K562 (cell line): ENCODE measurements around the gene HES5. TPM values are rescaled to one million over a fixed set of nuclear protein-coding genes. Genes with fewer than 3 reads are reported as not detected.
A peak's percentile ranks its signal among the peaks of the same experiment; 100 is the strongest.
"Not testable (repeated sequence)": the region's sequence is repeated elsewhere in the genome, so short reads cannot be mapped to it uniquely, and the experiment has no call there.

ENCODE experiments used
- ATAC-seq: fragments of 200-7000 bp; cut with Tn5 transposase; 3 replicates; pipeline ENCODE4 v1.9.1; 2020; ENCODE audit warnings: moderate library complexity
- BruUV-seq: library from RNA; stranded (reverse); fragments of 400-500 nt; replicated peaks from 2 replicates; lab custom pipeline; 2021; lab: Mats Ljungman, UMichigan
- CTCF ChIA-PET: fragments of 300-600 bp; formaldehyde crosslinking; extraction: SDS; loops from one replicate; lab custom pipeline; 2021; ENCODE audit warnings: low intra/inter-chr PET ratio; lab: Yijun Ruan, JAX
- POLR2A ChIA-PET: fragments of 300-600, 350-650 bp; sonication (Branson Sonifier 250); formaldehyde crosslinking; extraction: SDS; loops from one replicate; lab custom pipeline; 2021; ENCODE audit warnings: antibody characterized with exemption, inconsistent platforms; lab: Yijun Ruan, JAX
- DNase-seq, 4 experiments: peaks; one replicate each; pipeline versions ENCODE4 v3.0.0 to v3.0.0-alpha.2; 2011 to 2018; ENCODE audit warnings: low spot score in 3 of 4, mixed read lengths in 3 of 4; ENCODE audit errors: extremely low read depth in 1 of 4
- FAIRE-seq: peaks from 2 replicates; lab custom pipeline; 2011; peaks lifted over from hg19 to GRCh38; lab: Jason Lieb, UNC
- H2AFZ ChIP-seq: 2 replicates; pipeline ENCODE4 v1.6.0; 2011; ENCODE audit warnings: low read depth, low read length, control low read depth, inconsistent platforms
- H3K27ac ChIP-seq: fragments of 200-600 bp; 3 replicates; pipeline ENCODE4 v1.8.0; 2011; ENCODE audit warnings: low read depth, mild to moderate bottlenecking, control low read depth, inconsistent platforms, low read length, moderate library complexity, mixed read lengths; ENCODE audit errors: extremely low read depth
- H3K27me3 ChIP-seq, 2 experiments: fragments of 300-600 bp in 1 of 2; 2 replicates in 1 of 2; 3 replicates in 1 of 2; pipeline versions ENCODE4 v1.6.0 to v1.8.0; 2011; ENCODE audit warnings: inconsistent platforms in 2 of 2, low read length in 2 of 2, mild to moderate bottlenecking in 1 of 2, mixed read lengths in 1 of 2, moderate library complexity in 1 of 2; ENCODE audit not compliant: control insufficient read depth in 2 of 2, insufficient read depth in 2 of 2
- H3K36me3 ChIP-seq: fragments of 300-600 bp; 3 replicates; pipeline ENCODE4 v1.8.0; 2011; ENCODE audit warnings: mild to moderate bottlenecking, low read length, inconsistent platforms; ENCODE audit not compliant: control insufficient read depth, insufficient read depth
- H3K4me1 ChIP-seq, 2 experiments: fragments of 200-600 bp in 1 of 2; replicated peaks in 1 of 2; 2 replicates in 1 of 2; 3 replicates in 1 of 2; pipeline versions ENCODE4 v1.5.1 to v1.8.0; 2011; ENCODE audit warnings: inconsistent platforms in 2 of 2, low read length in 2 of 2, mild to moderate bottlenecking in 1 of 2, mixed read lengths in 1 of 2, moderate library complexity in 1 of 2; ENCODE audit not compliant: control insufficient read depth in 2 of 2, insufficient read depth in 2 of 2
- H3K4me2 ChIP-seq: 2 replicates; pipeline ENCODE4 v1.6.1; 2011; ENCODE audit warnings: low read length, control low read depth, inconsistent platforms, mixed read lengths; ENCODE audit not compliant: insufficient read depth
- H3K4me3 ChIP-seq: fragments of 200-600 bp; sonication (generic), shearing (Covaris generic); 2 replicates; pipeline ENCODE4 v1.5.1; 2016; ENCODE audit warnings: control low read depth, inconsistent platforms
- H3K79me2 ChIP-seq: fragments of 200-600 bp; 3 replicates; pipeline ENCODE4 v1.8.0; 2011; ENCODE audit warnings: low read length, inconsistent platforms; ENCODE audit not compliant: control insufficient read depth, insufficient read depth
- H3K9ac ChIP-seq, 2 experiments: 2 replicates each; pipeline versions ENCODE4 v1.6.0 to v1.6.1; 2011; ENCODE audit warnings: low read depth in 2 of 2, low read length in 2 of 2, control low read depth in 1 of 2, inconsistent platforms in 1 of 2, mild to moderate bottlenecking in 1 of 2, mixed read lengths in 1 of 2; ENCODE audit not compliant: insufficient read depth in 1 of 2
- H3K9me1 ChIP-seq: one replicate; pipeline ENCODE4 v1.6.0; 2011; ENCODE audit warnings: inconsistent platforms, mild to moderate bottlenecking, low read length, moderate library complexity; ENCODE audit not compliant: control insufficient read depth, insufficient read depth
- H3K9me3 ChIP-seq: replicated peaks from 2 replicates; pipeline ENCODE4 v1.5.1; 2011; ENCODE audit warnings: low read depth, low read length, inconsistent platforms; ENCODE audit not compliant: control insufficient read depth, insufficient read depth
- H4K20me1 ChIP-seq: replicated peaks from 2 replicates; pipeline ENCODE4 v1.6.1; 2011; ENCODE audit warnings: low read length, inconsistent platforms, mixed read lengths; ENCODE audit not compliant: control insufficient read depth, insufficient read depth
- WGBS: fragments of 100-300 bp; shearing (Covaris generic); methylation state at CpG from one replicate; pipeline ENCODE4 v1.1.6; 2016; ENCODE audit warnings: low coverage, mixed read lengths; ENCODE audit not compliant: insufficient coverage; ENCODE audit errors: missing lambda C conversion rate; 5-methylcytosine and 5-hydroxymethylcytosine counted together
- in situ Hi-C: fragments of 300-500 bp; cut with MboI; formaldehyde crosslinking; loops from 4 replicates; pipeline ENCODE4 v1.15.0; 2018; ENCODE audit warnings: inconsistent platforms, mixed read lengths
- intact Hi-C: fragments of 100-400 bp; cut with micrococcal nuclease; formaldehyde crosslinking; loops from 2 replicates; pipeline ENCODE4 v1.14.2; 2022
- polyA plus RNA-seq, 8 experiments: library from polyadenylated mRNA; depleted of rRNA in 4 of 8; stranded (reverse) in 5 of 8; unstranded in 3 of 8; fragments of >200 nt; fragmentation: Nextera tagmentation in 2 of 8; fragmentation: Illumina TruSeq in 1 of 8; extraction: Ambion mirVana in 2 of 8; extraction: Trizol in 1 of 8; gene quantifications; 2 replicates each; pipeline versions ENCODE4 v1.2.1 to v1.2.3, GENCODE V29; 2011 to 2014; ENCODE audit warnings: inconsistent platforms in 1 of 8, missing spikeins in 1 of 8
- total RNA-seq, 7 experiments: library from RNA; depleted of rRNA in 6 of 7; stranded (reverse); fragments of >200 nt in 6 of 7; fragmentation: Illumina TruSeq in 2 of 7; extraction: Trizol in 2 of 7; gene quantifications; 2 replicates each; pipeline versions ENCODE4 v1.2.1 to v1.2.3, GENCODE V29; 2011 to 2021; ENCODE audit warnings: low replicate concordance in 1 of 7
- TF ChIP-seq, protein P1 (sequence below), 2 experiments: fragments of 200-800 bp in 1 of 2; sonication (Bioruptor generic) in 1 of 2; sonication (generic) in 1 of 2; formaldehyde crosslinking in 1 of 2; IDR thresholded peaks in 1 of 2; conservative IDR thresholded peaks in 1 of 2; 2 replicates each; pipeline versions ENCODE4 v1.5.0 to v1.6.1; 2016 to 2020; ENCODE audit warnings: missing compliant biosample characterization in 1 of 2, missing genetic modification characterization in 1 of 2, missing genetic modification reagents in 1 of 2
- TF ChIP-seq, protein P2 (sequence below): fragments of 450-650 bp; formaldehyde crosslinking; IDR thresholded peaks from 2 replicates; pipeline ENCODE4 v1.4.0; 2020; ENCODE audit warnings: mild to moderate bottlenecking, moderate library complexity

The HES5 gene
- total and polyA plus RNA-seq, 9 of the 15 experiments (the other 6 are each of a cell fraction or from before 2014, with no cell fraction given) = not detected

GRCh38 chr1:2549367-2550029, 19.4 kb upstream of the HES5 start:
- in situ Hi-C loops = loop anchor here (25.0 kb wide), 1 partner anchor 362 kb away; the partner anchor contains the start of gene FAAP20
- TF ChIP-seq, protein P1, sequence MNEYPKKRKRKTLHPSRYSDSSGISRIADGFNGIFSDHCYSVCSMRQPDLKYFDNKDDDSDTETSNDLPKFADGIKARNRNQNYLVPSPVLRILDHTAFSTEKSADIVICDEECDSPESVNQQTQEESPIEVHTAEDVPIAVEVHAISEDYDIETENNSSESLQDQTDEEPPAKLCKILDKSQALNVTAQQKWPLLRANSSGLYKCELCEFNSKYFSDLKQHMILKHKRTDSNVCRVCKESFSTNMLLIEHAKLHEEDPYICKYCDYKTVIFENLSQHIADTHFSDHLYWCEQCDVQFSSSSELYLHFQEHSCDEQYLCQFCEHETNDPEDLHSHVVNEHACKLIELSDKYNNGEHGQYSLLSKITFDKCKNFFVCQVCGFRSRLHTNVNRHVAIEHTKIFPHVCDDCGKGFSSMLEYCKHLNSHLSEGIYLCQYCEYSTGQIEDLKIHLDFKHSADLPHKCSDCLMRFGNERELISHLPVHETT (CRISPR knock-in tag; conservative IDR thresholded peaks at IDR 0.05 in 1 of 2, IDR thresholded peaks at IDR 0.05 in 1 of 2) = 0 out of 4 replicates have a peak, but pooled peaks of 1 of the 2 experiments have one; percentile 3
- TF ChIP-seq, protein P2, sequence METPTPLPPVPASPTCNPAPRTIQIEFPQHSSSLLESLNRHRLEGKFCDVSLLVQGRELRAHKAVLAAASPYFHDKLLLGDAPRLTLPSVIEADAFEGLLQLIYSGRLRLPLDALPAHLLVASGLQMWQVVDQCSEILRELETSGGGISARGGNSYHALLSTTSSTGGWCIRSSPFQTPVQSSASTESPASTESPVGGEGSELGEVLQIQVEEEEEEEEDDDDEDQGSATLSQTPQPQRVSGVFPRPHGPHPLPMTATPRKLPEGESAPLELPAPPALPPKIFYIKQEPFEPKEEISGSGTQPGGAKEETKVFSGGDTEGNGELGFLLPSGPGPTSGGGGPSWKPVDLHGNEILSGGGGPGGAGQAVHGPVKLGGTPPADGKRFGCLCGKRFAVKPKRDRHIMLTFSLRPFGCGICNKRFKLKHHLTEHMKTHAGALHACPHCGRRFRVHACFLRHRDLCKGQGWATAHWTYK (CRISPR knock-in tag) = 0 out of 2 replicates have a peak, but pooled peaks have one; percentile 0
- H3K4me2 ChIP-seq, H3K9me1 ChIP-seq, H2AFZ ChIP-seq, BruUV-seq, H3K79me2 ChIP-seq, H3K4me3 ChIP-seq, H4K20me1 ChIP-seq, POLR2A ChIA-PET, H3K27me3 ChIP-seq, H3K36me3 ChIP-seq, DNase-seq, H3K9me3 ChIP-seq, ATAC-seq: not testable (repeated sequence)
- Histone ChIP-seq H3K4me1 (peaks cover 37 to 74% of the 10 kb centered on the region in 2 experiments), H3K27ac (peak overlapping the region; percentile 73; the same call in 2 of the 3 replicates), H3K9ac (peak overlapping the region; percentile 17 to 56; a peak in 3 of 4 replicates)
- 79% methylated on average over 17 of the region's 28 CpGs for WGBS
- intact Hi-C loops = loop anchor here (5.0 to 10.0 kb wide), 3 partner anchors 38 to 355 kb away; partner anchors contain the start of genes FAAP20 and PRXL2B
- CTCF ChIA-PET = interaction anchor here (0.5 kb wide), 1 partner anchor 20 kb away, joined by 3 read pairs; no protein-coding TSS in a partner anchor
- FAIRE-seq = peak; percentile 61
